SK-N-MC (cell line): ENCODE results near the gene TSTD2.

Source experiments
- EZH2 ChIP-seq: fragments of 200-600 bp; sonication (generic); IDR thresholded peaks from one replicate; pipeline ENCODE4 v1.6.1; 2017; ENCODE audit warnings: antibody characterized with exemption
- POLR2AphosphoS5 ChIP-seq: IDR thresholded peaks from 2 replicates; pipeline ENCODE4 v1.6.1; 2012; ENCODE audit warnings: mild to moderate bottlenecking, low read depth, low read length, borderline replicate concordance

DNA sequence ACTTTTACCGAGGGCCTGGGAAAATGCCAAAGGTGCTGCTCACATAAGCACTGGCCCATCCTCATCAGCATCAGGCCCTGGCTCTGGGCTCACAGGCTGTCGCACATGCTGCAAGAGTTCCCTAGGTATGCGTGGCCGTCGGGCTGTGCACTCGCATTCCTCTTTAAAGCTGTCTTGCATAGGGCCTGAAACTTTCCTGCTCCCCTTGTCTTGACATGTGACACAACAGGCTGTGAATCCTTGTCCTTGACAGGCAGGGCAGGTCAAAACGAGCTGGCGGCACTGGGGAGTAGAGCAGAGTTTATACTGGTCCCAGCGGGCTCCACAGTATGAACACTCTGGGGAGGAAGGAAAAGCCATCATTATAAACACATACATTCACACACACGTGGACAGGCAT lies 30.7 kb downstream of the TSTD2 start:
- no peak for TF ChIP-seq EZH2
- no peak for TF ChIP-seq POLR2AphosphoS5
